ENCODE results near the gene KRTAP20-4. TPM values are rescaled to one million over a fixed set of nuclear protein-coding genes. Genes with fewer than 3 reads are reported as not detected.

Gene KRTAP20-4
- polyA plus RNA-seq, 2 of the 4 experiments (the other 2 are of a cell fraction): not detected

DNA sequence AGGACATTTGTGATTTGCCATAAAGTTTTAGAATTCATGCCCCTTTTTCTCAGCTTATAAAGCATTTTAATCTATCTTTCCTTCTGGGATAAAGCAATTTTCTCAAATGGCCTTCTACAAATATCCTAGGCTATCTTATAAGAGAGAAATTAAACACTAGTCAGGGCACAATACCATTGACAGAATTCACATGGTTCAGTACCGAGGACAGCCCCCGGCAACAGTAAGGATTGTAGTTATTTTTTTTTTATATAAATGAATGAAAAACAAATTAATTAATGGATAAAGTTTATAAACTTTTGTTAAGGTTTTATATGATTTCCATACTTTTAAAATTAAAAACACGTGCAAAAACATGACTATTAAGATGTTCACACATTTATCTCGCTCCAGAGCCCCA lies 7.7 kb downstream of the KRTAP20-4 start (continued):
- TF ChIP-seq NPAS2 (CRISPR knock-in tag; IDR thresholded peaks at IDR 0.05; ENCODE audit: borderline replicate concordance): no peak
- no peak for TF ChIP-seq MAZ (IDR thresholded peaks at IDR 0.05; ENCODE audit: borderline replicate concordance, low read depth, low read length)
- no peak for TF ChIP-seq SREBF2 (IDR thresholded peaks at IDR 0.05)

DNA sequence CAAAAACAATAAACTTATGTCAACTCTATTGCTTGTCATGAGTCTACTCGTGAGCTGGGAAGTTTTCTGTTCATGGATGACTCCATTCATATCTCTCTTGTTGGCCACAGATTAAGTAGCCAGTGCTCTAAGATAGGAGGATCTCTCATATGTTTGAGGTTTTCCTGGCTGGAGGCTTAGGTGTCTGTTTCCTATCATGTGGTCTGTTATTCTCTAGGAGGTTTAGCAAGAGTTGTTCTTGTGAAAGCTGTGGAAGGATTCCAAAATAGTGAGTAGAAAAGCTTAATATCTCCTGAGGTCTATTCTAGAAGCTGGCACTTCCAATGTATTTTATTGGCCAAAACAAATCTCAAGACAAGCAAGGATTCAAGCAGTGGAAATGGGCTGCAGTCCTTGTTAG lies 8.8 kb downstream of the KRTAP20-4 start:
- ATAC-seq (no peak), DNase-seq (ENCODE audit: low read depth in 1 of 2, low spot score in 1 of 2) (no peak), FAIRE-seq (no peak)
- POLR2A ChIA-PET: no interaction called here
- H3K27ac ChIP-seq: no peak overlapping the region
- no peak overlapping the region for H3K4me3 ChIP-seq
- CTCF ChIA-PET: no interaction called here
- 0% methylated on average over 1 of the region's 1 CpG for WGBS (ENCODE audit: missing lambda C conversion rate)
- TF ChIP-seq HOXA7 (CRISPR knock-in tag; IDR thresholded peaks at IDR 0.05): no peak
- TF ChIP-seq NFE2L2 (conservative IDR thresholded peaks at IDR 0.05; ENCODE audit: low read length): no peak
- no peak for TF ChIP-seq POLR2AphosphoS2 (conservative IDR thresholded peaks at IDR 0.05; ENCODE audit: low read length)
- TF ChIP-seq SMC3 (IDR thresholded peaks at IDR 0.05): no peak
- no peak for TF ChIP-seq CHD4 (IDR thresholded peaks at IDR 0.05; ENCODE audit: borderline replicate concordance)
- TF ChIP-seq KDM5A (IDR thresholded peaks at IDR 0.05): no peak
- no peak for TF ChIP-seq RCOR1 (IDR thresholded peaks at IDR 0.05; ENCODE audit: low read depth, low read length)
- no peak for TF ChIP-seq NPAS2 (CRISPR knock-in tag; IDR thresholded peaks at IDR 0.05; ENCODE audit: borderline replicate concordance)
- TF ChIP-seq, protein P1, sequence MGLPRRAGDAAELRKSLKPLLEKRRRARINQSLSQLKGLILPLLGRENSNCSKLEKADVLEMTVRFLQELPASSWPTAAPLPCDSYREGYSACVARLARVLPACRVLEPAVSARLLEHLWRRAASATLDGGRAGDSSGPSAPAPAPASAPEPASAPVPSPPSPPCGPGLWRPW (IDR thresholded peaks at IDR 0.05): no peak
- TF ChIP-seq, protein P2, sequence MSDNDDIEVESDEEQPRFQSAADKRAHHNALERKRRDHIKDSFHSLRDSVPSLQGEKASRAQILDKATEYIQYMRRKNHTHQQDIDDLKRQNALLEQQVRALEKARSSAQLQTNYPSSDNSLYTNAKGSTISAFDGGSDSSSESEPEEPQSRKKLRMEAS (IDR thresholded peaks at IDR 0.05): no peak
- TF ChIP-seq, protein P3, sequence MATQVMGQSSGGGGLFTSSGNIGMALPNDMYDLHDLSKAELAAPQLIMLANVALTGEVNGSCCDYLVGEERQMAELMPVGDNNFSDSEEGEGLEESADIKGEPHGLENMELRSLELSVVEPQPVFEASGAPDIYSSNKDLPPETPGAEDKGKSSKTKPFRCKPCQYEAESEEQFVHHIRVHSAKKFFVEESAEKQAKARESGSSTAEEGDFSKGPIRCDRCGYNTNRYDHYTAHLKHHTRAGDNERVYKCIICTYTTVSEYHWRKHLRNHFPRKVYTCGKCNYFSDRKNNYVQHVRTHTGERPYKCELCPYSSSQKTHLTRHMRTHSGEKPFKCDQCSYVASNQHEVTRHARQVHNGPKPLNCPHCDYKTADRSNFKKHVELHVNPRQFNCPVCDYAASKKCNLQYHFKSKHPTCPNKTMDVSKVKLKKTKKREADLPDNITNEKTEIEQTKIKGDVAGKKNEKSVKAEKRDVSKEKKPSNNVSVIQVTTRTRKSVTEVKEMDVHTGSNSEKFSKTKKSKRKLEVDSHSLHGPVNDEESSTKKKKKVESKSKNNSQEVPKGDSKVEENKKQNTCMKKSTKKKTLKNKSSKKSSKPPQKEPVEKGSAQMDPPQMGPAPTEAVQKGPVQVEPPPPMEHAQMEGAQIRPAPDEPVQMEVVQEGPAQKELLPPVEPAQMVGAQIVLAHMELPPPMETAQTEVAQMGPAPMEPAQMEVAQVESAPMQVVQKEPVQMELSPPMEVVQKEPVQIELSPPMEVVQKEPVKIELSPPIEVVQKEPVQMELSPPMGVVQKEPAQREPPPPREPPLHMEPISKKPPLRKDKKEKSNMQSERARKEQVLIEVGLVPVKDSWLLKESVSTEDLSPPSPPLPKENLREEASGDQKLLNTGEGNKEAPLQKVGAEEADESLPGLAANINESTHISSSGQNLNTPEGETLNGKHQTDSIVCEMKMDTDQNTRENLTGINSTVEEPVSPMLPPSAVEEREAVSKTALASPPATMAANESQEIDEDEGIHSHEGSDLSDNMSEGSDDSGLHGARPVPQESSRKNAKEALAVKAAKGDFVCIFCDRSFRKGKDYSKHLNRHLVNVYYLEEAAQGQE (IDR thresholded peaks at IDR 0.05): no peak
- TF ChIP-seq, protein P4, sequence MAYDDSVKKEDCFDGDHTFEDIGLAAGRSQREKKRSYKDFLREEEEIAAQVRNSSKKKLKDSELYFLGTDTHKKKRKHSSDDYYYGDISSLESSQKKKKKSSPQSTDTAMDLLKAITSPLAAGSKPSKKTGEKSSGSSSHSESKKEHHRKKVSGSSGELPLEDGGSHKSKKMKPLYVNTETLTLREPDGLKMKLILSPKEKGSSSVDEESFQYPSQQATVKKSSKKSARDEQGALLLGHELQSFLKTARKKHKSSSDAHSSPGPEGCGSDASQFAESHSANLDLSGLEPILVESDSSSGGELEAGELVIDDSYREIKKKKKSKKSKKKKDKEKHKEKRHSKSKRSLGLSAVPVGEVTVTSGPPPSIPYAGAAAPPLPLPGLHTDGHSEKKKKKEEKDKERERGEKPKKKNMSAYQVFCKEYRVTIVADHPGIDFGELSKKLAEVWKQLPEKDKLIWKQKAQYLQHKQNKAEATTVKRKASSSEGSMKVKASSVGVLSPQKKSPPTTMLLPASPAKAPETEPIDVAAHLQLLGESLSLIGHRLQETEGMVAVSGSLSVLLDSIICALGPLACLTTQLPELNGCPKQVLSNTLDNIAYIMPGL (CRISPR knock-in tag; IDR thresholded peaks at IDR 0.05; ENCODE audit: borderline replicate concordance): no peak
- TF ChIP-seq, protein P5, sequence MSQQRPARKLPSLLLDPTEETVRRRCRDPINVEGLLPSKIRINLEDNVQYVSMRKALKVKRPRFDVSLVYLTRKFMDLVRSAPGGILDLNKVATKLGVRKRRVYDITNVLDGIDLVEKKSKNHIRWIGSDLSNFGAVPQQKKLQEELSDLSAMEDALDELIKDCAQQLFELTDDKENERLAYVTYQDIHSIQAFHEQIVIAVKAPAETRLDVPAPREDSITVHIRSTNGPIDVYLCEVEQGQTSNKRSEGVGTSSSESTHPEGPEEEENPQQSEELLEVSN (IDR thresholded peaks at IDR 0.05; ENCODE audit: borderline replicate concordance, low read depth): no peak
- TF ChIP-seq, protein P6, sequence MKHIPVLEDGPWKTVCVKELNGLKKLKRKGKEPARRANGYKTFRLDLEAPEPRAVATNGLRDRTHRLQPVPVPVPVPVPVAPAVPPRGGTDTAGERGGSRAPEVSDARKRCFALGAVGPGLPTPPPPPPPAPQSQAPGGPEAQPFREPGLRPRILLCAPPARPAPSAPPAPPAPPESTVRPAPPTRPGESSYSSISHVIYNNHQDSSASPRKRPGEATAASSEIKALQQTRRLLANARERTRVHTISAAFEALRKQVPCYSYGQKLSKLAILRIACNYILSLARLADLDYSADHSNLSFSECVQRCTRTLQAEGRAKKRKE (CRISPR knock-in tag; IDR thresholded peaks at IDR 0.05; ENCODE audit: low read depth): no peak
- no peak for TF ChIP-seq FOSL2 (IDR thresholded peaks at IDR 0.05)
- no peak for TF ChIP-seq FOSL2 (CRISPR knock-in tag; IDR thresholded peaks at IDR 0.05)
- TF ChIP-seq MAZ (IDR thresholded peaks at IDR 0.05; ENCODE audit: borderline replicate concordance, low read depth, low read length): no peak
- TF ChIP-seq HOXB13 (CRISPR knock-in tag; IDR thresholded peaks at IDR 0.05; ENCODE audit: low read depth): no peak
- TF ChIP-seq RAD21 (conservative IDR thresholded peaks at IDR 0.05 in 1 of 2, IDR thresholded peaks at IDR 0.05 in 1 of 2): no peak
- no peak for TF ChIP-seq RNF2 (IDR thresholded peaks at IDR 0.05; ENCODE audit: borderline replicate concordance, low read depth)
- no peaks in the 10 kb centered on the region for H3K9me3 ChIP-seq
- H3K4me2 ChIP-seq: no peak overlapping the region
- H3K4me1 ChIP-seq: no peaks in the 10 kb centered on the region

Data from A549 (cell line).